Measurements from ENCODE around the gene IL17RE. TPM values are rescaled to one million over a fixed set of nuclear protein-coding genes. Genes with fewer than 3 reads are reported as not detected.
"Not testable (repeated sequence)": the region's sequence is repeated elsewhere in the genome, so short reads cannot be mapped to it uniquely, and the experiment has no call there.

Gene IL17RE
- total RNA-seq, 4 donors from 2014 or later, result 71.1 to 117 (median 81.1) TPM

DNA sequence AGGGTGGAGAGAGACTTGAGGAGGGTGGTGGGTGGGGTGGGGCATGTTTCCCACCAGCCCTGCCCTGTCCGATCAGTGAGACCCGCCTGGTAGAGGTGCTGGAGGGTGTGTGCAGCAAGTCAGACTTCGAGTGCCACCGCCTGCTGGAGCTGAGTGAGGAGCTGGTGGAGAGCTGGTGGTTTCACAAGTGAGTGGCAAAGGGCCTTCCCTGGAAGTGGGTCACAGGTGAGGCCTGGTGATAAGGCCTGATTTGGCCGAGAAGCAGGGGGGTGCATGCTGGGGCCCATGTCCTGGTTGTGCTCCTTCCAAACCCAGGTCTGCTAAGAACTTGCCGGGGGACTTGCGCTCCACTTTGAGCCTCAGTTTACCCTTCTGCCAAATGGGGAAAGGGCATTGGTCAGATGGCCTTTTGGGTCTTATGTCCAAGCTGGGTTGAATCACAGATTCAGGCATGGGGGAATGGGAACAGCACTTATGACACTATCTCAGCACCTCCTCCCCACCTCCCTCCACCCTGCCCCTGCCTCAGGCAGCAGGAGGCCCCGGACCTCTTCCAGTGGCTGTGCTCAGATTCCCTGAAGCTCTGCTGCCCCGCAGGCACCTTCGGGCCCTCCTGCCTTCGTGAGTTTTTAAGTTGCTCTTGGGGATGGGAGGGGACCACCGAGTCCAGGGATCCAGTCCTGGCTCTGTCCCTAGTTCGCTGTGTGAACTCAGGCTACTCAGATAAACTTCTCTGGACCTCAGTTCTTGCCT lies 35.0 kb downstream of the IL17RE start:
- intact Hi-C loops (cut with DNase I; ENCODE audit: low total_unique reads), result no loop called here
- no peak overlapping the region for H3K4me3 ChIP-seq (ENCODE audit: low read depth, poor library complexity, severe bottlenecking)
- 90% methylated on average over 13 of the region's 13 CpGs for WGBS, 2 donors
- TF ChIP-seq, protein P1, sequence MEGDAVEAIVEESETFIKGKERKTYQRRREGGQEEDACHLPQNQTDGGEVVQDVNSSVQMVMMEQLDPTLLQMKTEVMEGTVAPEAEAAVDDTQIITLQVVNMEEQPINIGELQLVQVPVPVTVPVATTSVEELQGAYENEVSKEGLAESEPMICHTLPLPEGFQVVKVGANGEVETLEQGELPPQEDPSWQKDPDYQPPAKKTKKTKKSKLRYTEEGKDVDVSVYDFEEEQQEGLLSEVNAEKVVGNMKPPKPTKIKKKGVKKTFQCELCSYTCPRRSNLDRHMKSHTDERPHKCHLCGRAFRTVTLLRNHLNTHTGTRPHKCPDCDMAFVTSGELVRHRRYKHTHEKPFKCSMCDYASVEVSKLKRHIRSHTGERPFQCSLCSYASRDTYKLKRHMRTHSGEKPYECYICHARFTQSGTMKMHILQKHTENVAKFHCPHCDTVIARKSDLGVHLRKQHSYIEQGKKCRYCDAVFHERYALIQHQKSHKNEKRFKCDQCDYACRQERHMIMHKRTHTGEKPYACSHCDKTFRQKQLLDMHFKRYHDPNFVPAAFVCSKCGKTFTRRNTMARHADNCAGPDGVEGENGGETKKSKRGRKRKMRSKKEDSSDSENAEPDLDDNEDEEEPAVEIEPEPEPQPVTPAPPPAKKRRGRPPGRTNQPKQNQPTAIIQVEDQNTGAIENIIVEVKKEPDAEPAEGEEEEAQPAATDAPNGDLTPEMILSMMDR (IDR thresholded peaks at IDR 0.05), result no peak
- no peak for TF ChIP-seq POLR2A (IDR thresholded peaks at IDR 0.05)
- DNase-seq (ENCODE audit: low spot score in 2 of 2), result no peak

DNA sequence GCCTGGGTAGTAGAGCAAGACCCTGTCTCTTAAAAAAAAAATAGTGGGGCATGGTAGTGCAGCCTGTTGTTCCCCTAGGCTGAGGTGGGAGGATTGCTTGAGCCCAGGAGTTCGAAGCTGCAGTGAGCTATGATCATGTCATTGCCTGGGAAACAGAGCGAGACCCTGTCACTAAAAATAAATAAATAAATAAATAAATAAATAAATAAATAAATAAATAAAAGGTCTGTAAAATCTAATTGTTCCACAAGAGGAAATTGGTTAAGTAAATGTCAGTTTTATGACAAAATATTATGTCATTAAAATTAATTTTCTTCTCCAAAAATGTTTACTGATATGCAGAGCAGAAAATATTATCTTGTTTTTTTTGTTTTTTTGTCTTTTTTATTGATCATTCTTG lies 36.3 kb downstream of the IL17RE start:
- TF ChIP-seq POLR2A (IDR thresholded peaks at IDR 0.05), result no peak
- TF ChIP-seq, protein P1 (IDR thresholded peaks at IDR 0.05), result no peak
- H3K4me3 ChIP-seq (ENCODE audit: low read depth, poor library complexity, severe bottlenecking), result no peak overlapping the region
- intact Hi-C loops (cut with DNase I; ENCODE audit: low total_unique reads), result no loop called here
- WGBS, 2 donors, result 93 to 98% methylated on average over 2 of the region's 2 CpGs
- no peak for DNase-seq (ENCODE audit: low spot score in 2 of 2)

DNA sequence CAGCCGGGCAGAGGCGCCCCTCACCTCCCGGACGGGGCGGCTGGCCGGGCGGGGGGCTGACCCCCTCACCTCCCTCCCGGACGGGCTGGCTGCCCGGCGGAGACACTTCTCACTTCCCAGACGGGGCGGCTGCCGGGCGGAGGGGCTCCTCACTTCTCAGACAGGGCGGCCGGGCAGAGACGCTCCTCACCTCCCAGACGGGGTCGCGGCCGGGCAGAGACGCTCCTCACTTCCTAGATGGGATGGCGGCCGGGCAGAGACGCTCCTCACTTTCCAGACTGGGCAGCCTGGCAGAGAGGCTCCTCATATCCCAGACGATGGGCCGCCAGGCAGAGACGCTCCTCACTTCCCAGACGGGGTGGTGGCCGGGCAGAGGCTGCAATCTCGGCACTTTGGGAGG lies 37.3 kb downstream of the IL17RE start:
- H3K4me3 ChIP-seq (ENCODE audit: low read depth, poor library complexity, severe bottlenecking); DNase-seq (ENCODE audit: low spot score in 2 of 2); intact Hi-C loops (cut with DNase I; ENCODE audit: low total_unique reads): not testable (repeated sequence)
- WGBS, 2 donors, result 91 to 95% methylated on average over 22 to 26 of the region's 32 CpGs

DNA sequence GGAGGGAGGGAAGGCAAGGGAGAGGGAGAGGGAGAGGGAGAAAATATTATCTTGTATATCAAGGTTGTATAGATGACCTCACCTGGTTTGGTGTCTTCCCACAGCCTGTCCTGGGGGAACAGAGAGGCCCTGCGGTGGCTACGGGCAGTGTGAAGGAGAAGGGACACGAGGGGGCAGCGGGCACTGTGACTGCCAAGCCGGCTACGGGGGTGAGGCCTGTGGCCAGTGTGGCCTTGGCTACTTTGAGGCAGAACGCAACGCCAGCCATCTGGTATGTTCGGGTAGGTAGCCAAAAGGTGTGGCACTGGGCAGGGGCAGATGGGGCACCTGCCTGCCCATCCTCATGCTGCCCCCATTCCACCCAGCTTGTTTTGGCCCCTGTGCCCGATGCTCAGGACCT lies 38.1 kb downstream of the IL17RE start:
- intact Hi-C loops (cut with DNase I; ENCODE audit: low total_unique reads), result no loop called here
- TF ChIP-seq, protein P1 (IDR thresholded peaks at IDR 0.05), result no peak
- TF ChIP-seq POLR2A (IDR thresholded peaks at IDR 0.05), result no peak
- WGBS, 2 donors, result 93 to 97% methylated on average over 9 to 10 of the region's 10 CpGs
- no peak overlapping the region for H3K4me3 ChIP-seq (ENCODE audit: low read depth, poor library complexity, severe bottlenecking)
- DNase-seq (ENCODE audit: low spot score in 2 of 2), result no peak

DNA sequence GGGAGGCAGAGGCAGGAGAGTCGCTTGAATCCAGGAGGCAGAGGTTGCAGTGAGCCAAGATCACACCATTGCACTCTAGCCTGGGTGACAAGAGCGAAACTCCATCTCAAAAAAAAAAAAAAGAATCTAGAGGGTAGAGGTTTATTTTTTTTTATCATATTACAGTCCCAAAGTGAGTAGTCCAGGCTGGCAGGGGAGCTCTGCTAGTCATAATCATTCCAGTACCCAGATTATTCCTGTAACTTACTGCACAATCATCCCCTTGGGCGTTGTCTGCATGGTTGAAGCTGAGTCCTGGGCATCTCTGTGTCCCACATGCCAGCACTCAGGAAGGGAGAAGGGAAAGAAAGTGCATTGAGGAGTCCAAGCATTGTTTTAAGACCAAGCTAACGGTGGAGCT lies 39.5 kb downstream of the IL17RE start:
- DNase-seq (ENCODE audit: low spot score in 2 of 2), result no peak
- intact Hi-C loops (cut with DNase I; ENCODE audit: low total_unique reads), result no loop called here
- H3K4me3 ChIP-seq (ENCODE audit: low read depth, poor library complexity, severe bottlenecking), result no peak overlapping the region
- TF ChIP-seq, protein P1 (IDR thresholded peaks at IDR 0.05), result no peak
- TF ChIP-seq POLR2A (IDR thresholded peaks at IDR 0.05), result no peak
- WGBS, 2 donors, result 75 to 84% methylated on average over 4 of the region's 4 CpGs

DNA sequence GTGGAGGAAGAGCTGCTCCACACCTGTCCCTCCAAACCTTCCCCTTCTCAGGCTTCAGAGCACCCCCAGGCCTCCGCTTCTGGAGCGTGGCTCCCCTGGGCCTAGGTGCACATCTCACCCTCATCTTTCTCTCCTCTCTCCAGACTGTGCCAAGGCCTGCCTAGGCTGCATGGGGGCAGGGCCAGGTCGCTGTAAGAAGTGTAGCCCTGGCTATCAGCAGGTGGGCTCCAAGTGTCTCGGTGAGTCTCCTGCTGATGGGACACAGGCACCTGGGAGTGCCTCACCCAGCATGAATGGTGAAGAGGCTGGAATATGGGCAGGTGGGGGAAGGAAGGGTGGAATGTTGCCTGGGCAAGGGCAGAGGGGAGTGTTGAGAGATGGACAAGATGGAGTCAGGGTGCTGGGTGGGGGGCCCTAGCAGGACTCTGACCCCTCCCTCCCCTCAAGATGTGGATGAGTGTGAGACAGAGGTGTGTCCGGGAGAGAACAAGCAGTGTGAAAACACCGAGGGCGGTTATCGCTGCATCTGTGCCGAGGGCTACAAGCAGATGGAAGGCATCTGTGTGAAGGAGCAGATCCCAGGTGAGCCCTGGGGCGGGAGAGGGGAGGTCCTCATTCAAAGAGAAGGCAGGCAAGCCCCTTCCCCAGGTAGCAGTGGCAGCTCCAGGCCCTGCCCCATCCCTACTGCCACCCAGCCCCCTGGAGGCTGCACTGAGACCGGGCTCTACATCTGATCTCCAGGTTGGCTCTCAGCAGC lies 40.5 kb downstream of the IL17RE start:
- intact Hi-C loops (cut with DNase I; ENCODE audit: low total_unique reads), result no loop called here
- 80 to 81% methylated on average over 11 of the region's 11 CpGs for WGBS, 2 donors
- DNase-seq (ENCODE audit: low spot score in 2 of 2), result no peak
- TF ChIP-seq POLR2A (IDR thresholded peaks at IDR 0.05), result no peak
- TF ChIP-seq, protein P1 (IDR thresholded peaks at IDR 0.05), result no peak
- H3K4me3 ChIP-seq (ENCODE audit: low read depth, poor library complexity, severe bottlenecking), result no peak overlapping the region

All from lower leg skin (tissue), 4 donors.